Cardiac septum (tissue), 1 donor: ENCODE measurements around the gene GNLY. TPM values are rescaled to one million over a fixed set of nuclear protein-coding genes. Genes with fewer than 3 reads are reported as not detected.
A peak's percentile ranks its signal among the peaks of the same experiment; 100 is the strongest.

Experiments used
- DNase-seq: peaks from one replicate; pipeline ENCODE4 v3.0.0-alpha.2; 2020; ENCODE audit warnings: low spot score
- intact Hi-C: fragments of 100-400 bp; cut with DNase I; formaldehyde crosslinking; loops from one replicate; pipeline ENCODE4 v1.14.0; 2022
- total RNA-seq: library from RNA; stranded (reverse); fragmentation: NEBNext Ultra II Directional; extraction: Animal tissue kit (Norgen Biotek cat#: 25700); gene quantifications from one replicate; pipeline ENCODE4 v1.2.1, GENCODE V29; 2021
- donor health status: DM: no; HTN: no; CAD: no.

The GNLY gene
- total RNA-seq, 1 donor from 2014 or later = 2.3 TPM

- intact Hi-C loops = no loop called here
- DNase-seq = no peak
Measured at GRCh38 chr2:85734942-85735608, 40.9 kb downstream of the GNLY start.

- intact Hi-C loops = no loop called here
- no peak for DNase-seq
Measured at GRCh38 chr2:85735691-85736090, 41.5 kb downstream of the GNLY start.

GRCh38 chr2:85736456-85737355 is 42.5 kb downstream of the GNLY start:
- DNase-seq = peak; percentile 15
- intact Hi-C loops = no loop called here

- intact Hi-C loops = no loop called here
- peak; percentile 79 for DNase-seq
Measured at GRCh38 chr2:85737481-85737880, 43.3 kb downstream of the GNLY start.

- DNase-seq = peak; percentile 54
Measured at GRCh38 chr2:85737961-85738360, 43.8 kb downstream of the GNLY start.

GRCh38 chr2:85740193-85740592 is 46.0 kb downstream of the GNLY start:
- peak; percentile 57 for DNase-seq
- intact Hi-C loops = no loop called here

More at GRCh38 chr2:85737961-85738360, 43.8 kb downstream of the GNLY start:
- intact Hi-C loops = no loop called here

- DNase-seq = peak; percentile 71
- intact Hi-C loops = no loop called here
Measured at GRCh38 chr2:85741211-85741832, 47.2 kb downstream of the GNLY start.

- intact Hi-C loops = loop anchor here (1.0 kb wide), 1 partner anchor 30 kb away; no protein-coding TSS in a partner anchor
Measured at GRCh38 chr2:85741833-85742455, 47.8 kb downstream of the GNLY start.

GRCh38 chr2:85743304-85743978 is 49.3 kb downstream of the GNLY start:
- DNase-seq = no peak
- intact Hi-C loops = no loop called here

More at GRCh38 chr2:85741833-85742455, 47.8 kb downstream of the GNLY start:
- DNase-seq = no peak

- no peak for DNase-seq
- intact Hi-C loops = no loop called here
Measured at GRCh38 chr2:85744055-85744454, 49.9 kb downstream of the GNLY start.

GRCh38 chr2:85744741-85745601 is 50.8 kb downstream of the GNLY start:
- intact Hi-C loops = no loop called here
- DNase-seq = no peak

- no peak for DNase-seq
- intact Hi-C loops = no loop called here
Measured at GRCh38 chr2:85745619-85746018, 51.5 kb downstream of the GNLY start.

- intact Hi-C loops = no loop called here
- DNase-seq = no peak
Measured at GRCh38 chr2:85746321-85747004, 52.3 kb downstream of the GNLY start.

- no peak for DNase-seq
- intact Hi-C loops = no loop called here
Measured at GRCh38 chr2:85747441-85747840, 53.3 kb downstream of the GNLY start.

- intact Hi-C loops = no loop called here
Measured at GRCh38 chr2:85748039-85748734, 54.0 kb downstream of the GNLY start.

More at GRCh38 chr2:85748039-85748734, 54.0 kb downstream of the GNLY start:
- no peak for DNase-seq
